ENCODE results near the gene CYTH1.

Gene CYTH1

GRCh38 chr17:78629436-78629995 lies 152.6 kb downstream of the CYTH1 start:
- no peak for DNase-seq (ENCODE audit: extremely low read depth in 1 of 2, low read depth in 1 of 2)

GRCh38 chr17:78628547-78629435 lies 153.3 kb downstream of the CYTH1 start:
- no peak for DNase-seq (ENCODE audit: extremely low read depth in 1 of 2, low read depth in 1 of 2)

GRCh38 chr17:78624324-78625151 lies 157.5 kb downstream of the CYTH1 start:
- DNase-seq (ENCODE audit: extremely low read depth in 1 of 2, low read depth in 1 of 2): no peak

Data from activated CD8-positive, alpha-beta memory T cell treated with anti-CD3 and anti-CD28 coated beads for 1 hour (primary cell).